ENCODE measurements around the gene DAB1.
"Not testable (repeated sequence)": the region's sequence is repeated elsewhere in the genome, so short reads cannot be mapped to it uniquely, and the experiment has no call there.

The DAB1 gene

DNA sequence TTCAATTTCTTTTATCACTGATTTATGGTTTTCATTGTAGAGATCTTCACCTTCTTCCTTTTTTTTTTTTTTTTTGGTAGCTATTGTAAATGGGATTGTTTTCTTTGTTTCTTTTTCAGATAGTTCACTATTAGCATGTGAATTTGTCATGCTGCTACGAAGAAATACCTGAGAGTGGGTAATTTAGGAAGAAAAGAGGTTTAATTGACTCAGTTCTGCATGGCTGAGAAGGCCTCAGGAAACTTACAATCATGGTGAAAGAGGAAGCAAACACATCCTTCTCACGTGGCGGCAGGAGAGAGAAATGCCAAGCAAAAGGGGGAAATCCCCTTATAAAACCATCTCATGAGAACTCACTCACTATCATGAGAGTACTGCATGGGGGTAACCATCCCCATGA, 66.4 kb downstream of the DAB1 start:
- DNase-seq = no peak

DNA sequence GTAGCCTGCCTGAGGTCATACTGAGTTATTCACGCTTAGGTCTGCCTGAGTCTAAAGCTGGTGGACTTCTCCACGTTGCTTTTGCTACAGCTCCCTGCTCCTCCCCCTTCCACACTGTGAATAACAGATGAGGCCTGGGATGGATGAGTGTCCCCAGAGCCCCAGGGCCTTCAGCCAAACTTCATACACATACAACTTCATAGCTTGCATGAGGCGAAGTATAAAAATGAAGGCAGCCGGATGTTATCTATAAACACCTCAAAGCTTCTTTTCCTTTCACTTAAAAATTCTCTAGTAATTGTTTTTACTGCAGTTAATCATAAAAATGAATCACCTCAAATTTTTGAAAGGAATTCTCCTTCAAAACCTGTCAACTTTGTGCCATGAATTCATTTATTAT, 70.2 kb downstream of the DAB1 start:
- DNase-seq = no peak

GRCh38 chr1:57350610-57351009, 73.2 kb downstream of the DAB1 start:
- no peak for DNase-seq

DNA sequence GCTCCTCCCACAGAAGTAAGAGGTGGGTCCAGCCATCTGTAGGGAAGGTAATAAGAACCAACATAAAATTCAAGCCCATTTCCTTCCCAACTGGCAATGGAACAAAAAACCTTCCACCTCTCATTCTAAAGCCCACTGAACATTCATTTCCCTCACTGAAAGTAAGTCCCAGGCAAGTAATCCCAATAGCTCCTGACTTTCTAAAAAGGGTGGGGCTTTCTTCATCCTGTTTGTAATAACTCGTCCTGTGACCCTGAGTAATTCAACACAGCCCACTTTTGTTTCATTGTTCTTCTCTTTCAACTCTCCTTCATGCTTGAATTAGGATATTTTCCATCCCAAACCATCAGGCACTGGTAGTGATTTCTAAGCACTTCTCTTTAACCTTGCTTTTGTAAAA, 74.9 kb downstream of the DAB1 start:
- no peak for DNase-seq

DNA sequence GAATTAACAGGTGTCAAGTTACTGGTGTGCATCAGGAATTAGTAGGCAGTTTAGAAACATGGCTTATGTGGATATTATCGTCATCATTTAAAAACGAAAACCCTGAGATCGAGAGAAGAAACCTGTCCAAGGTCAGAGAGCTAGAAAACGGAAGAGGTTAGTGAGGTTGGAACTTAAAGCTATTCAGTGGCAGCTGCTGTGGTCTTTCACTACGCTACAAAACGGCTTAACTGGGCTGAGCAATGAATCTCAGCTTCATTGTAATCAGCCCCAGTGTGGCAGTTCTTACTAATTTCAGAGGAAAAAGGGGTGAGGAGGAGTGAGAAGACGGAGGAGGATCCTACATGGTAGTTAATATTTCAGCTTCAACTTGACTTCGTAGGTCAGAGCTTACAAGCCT, 77.9 kb downstream of the DAB1 start:
- no peak for DNase-seq

GRCh38 chr1:57344265-57344664, 79.6 kb downstream of the DAB1 start:
- no peak for DNase-seq

DNA sequence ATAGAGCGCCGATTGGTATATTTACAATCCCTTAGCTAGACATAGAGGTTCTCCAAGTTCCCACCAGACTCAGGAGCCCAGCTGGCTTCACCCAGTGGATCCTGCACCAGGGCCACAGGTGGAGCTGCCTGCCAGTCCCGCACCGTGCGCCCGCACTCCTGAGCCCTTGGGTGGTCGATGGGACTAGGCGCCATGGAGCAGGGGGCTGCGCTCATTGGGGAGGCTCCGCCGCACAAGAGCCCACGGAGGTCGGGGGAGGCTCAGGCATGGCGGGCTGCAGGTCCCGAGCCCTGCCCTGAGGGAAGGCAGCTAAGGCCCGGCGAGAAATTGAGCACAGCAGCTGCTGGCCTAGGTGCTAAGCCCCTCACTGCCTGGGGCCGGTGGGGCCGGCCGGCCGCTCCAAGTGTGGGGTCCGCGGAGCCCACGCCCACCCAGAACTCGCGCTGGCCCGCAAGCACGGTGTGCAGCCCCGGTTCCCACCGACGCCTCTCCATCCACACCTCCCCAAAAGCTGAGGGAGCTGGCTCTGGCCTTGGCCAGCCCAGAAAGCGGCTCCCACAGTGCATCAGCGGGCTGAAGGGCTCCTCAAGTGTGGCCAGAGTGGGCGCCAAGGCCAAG, 80.5 kb downstream of the DAB1 start:
- DNase-seq = not testable (repeated sequence)

GRCh38 chr1:57341721-57342120, 82.1 kb downstream of the DAB1 start:
- DNase-seq = no peak

DNA sequence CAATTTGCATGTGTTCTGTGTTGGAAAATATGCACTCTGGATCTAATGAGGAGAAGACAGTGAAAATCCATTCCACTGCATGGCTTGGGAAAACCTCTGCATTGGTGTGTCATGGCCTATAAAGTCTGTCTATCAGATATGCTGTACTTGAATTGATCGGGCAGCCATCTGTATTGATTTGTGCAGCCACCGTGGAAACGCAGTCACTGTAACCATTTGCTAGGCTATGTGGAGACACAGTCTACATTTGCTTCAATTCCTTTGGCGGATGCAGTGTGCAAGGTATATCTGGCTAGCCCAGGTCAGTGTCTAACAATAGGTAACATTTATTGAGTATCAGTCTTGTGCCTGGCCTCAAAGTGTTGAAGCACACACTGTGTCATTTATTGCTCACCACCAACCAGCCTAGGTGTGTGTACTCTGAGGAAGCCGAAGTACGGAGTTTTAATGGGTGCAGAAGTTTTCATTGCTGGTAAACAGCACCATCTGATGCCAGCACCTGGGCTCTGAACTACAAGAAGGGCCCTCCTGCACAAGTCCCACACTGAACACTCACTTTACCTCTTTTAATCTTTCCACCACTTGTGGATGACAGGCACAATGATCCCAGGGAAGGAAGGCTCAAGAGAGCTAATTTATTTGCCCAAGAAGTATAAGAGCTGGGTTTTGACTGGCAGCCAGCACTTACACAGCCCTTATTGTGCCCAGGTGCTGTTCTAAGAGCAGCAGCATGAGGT, 83.4 kb downstream of the DAB1 start:
- DNase-seq = no peak

- DNase-seq = no peak
Measured at GRCh38 chr1:57337623-57338022, 86.2 kb downstream of the DAB1 start.

DNA sequence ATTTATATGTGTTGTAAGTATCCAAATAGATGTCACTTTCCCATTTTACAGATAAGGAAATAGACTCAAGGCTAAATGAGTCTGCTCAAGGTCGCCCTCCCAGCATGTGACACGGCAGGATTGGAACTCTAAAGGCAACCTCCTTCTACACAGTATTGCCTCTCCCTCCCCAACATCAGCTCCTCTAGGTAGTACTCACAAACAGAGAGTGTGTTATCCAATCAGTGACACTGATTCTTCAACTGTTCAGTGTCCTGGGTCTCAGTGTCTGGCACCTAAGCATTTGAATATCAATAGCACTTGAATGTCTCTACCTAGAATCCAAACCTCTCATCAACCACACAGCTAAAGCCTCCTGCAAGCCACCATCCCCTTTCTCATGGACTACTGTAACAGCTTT, 87.1 kb downstream of the DAB1 start:
- no peak for DNase-seq

- no peak for DNase-seq
Measured at GRCh38 chr1:57331620-57332019, 92.2 kb downstream of the DAB1 start.

DNA sequence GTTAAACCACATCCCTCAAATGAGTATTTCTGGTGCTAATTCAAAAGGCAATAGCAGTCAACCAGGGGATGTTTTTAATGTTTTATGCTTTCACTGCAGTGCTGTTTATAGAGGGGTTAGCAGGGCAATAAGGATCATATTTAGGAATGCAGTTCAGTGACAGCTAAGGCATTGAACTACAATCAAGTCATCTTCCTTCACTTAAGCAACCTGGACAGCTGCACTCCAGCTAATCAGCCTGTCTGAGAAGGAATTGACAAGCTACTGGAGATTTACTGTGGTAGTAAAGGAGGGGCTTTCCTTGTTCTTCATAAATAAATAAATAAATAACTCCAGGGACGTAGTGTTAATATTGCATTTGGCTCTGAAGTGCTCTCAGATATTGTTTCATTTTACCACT, 93.9 kb downstream of the DAB1 start:
- no peak for DNase-seq

- no peak for DNase-seq
Measured at GRCh38 chr1:57329001-57329527, 94.8 kb downstream of the DAB1 start.

- DNase-seq = no peak
Measured at GRCh38 chr1:57327946-57328345, 95.9 kb downstream of the DAB1 start.

DNA sequence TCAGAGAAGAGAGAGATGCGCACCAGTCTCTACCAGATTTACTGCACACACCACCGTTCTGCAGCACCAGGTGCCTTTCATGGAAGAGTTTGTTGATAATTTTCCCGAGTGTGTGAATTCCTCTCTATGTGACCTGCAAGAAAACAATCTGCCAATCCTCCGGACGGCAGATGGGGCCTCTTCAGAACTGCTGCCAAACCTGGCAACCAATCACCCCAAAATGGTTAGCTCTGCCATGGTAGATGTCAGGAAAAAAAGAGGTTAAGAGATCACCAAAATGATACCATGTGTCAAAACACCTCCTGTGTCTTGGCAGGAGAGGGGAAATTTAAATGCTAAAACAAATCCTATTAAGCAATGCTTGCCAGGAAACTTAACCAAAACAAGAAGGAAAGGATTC, 96.5 kb downstream of the DAB1 start:
- no peak for DNase-seq

- no peak for DNase-seq
Measured at GRCh38 chr1:57325536-57325935, 98.3 kb downstream of the DAB1 start.

DNA sequence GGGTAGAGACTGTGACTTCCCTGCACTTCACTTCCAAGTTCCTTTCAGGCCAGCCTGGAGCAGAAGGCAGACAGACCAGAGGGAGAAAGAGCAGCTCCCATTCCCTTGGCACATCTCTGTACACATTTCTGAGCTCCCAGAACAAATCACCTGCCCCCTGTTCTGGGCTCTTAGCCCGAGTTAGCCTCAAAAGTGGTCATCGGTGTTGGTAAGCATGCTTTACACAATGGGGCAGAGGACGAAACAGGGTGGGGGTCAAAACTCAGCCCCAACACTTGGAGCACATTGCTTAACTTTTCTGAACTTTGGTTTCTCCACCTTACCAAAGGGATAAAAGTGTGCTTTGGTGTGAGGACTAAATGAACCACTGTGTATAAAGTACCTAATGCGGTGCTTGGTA, 98.7 kb downstream of the DAB1 start:
- DNase-seq = no peak

GRCh38 chr1:57324388-57324787, 99.5 kb downstream of the DAB1 start:
- no peak for DNase-seq

DNA sequence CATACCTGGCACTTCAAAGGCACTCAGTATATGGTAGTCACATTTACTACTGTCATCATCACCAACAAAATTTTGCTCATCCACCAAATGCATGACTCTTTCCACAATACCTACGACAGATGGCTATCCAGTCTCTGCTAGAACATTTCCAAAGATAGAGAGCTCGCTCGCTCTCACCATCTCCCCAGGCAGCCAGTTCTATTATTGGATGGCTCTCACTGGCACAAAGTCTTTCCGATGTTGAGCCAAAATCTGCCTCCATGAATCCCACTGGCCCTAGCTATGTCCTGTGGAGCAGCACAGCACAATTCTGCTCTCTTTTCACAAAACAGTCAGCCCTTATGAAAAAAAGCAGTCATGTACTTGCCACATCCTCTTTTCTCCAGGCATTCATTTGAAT, 102.1 kb downstream of the DAB1 start:
- no peak for DNase-seq

- DNase-seq = no peak
Measured at GRCh38 chr1:57319791-57320190, 104.1 kb downstream of the DAB1 start.

DNA sequence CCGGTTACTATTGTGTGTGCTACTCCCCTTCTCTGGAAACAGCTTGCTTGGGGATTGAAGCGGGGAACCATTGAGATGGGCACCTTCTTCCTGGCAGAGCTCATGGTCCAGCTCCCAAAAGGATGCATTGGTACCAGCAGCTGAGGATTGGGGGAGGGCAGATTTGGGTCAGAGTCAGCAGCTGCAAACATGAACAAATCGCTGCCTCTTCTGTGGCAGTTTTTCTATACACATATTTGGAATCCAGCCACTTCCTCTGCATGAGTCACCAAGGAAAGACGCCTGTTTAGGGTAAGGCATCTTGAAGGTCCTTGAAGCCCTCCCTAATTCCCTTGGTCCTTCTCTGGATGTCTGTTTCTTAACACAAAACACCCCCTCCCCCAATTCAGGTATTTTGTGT, 104.7 kb downstream of the DAB1 start:
- no peak for DNase-seq

DNA sequence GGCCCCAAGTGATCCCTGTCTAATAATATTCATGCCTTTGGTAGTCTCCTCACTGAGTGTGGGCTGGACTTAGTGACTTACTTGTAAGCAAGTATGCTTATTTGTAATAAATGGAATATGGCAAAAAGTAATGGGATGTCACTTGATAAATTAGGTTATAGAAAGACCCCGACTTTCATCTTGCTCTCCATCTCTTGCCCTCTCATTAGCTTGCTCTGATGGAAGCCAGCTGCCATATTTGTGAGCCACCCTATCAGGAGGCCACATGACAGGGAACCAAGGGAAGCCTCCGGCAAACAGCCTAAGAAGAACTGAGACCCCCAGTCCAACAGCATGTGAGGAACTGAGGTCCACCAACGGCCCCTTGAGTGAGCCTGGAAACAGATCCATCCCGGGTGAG, 107.0 kb downstream of the DAB1 start:
- no peak for DNase-seq

GRCh38 chr1:57316291-57316690, 107.6 kb downstream of the DAB1 start:
- DNase-seq = no peak

GRCh38 chr1:57312869-57313268, 111.0 kb downstream of the DAB1 start:
- no peak for DNase-seq
